Activated CD4-positive, alpha-beta T cell treated with anti-CD3 and anti-CD28 coated beads, Interleukin-2, amount 10 ng/mL, durations not matched to agents 24 days and 14 days (primary cell): ENCODE measurements around the gene PBLD. TPM values are rescaled to one million over a fixed set of nuclear protein-coding genes. Genes with fewer than 3 reads are reported as not detected.
"Not testable (repeated sequence)": the region's sequence is repeated elsewhere in the genome, so short reads cannot be mapped to it uniquely, and the experiment has no call there.

Experiments used
- DNase-seq: peaks from one replicate; pipeline ENCODE4 v3.0.0; 2022
- H3K27ac Mint-ChIP-seq: one replicate; pipeline ENCODE4 v1.8.0; 2022; ENCODE audit warnings: mild to moderate bottlenecking, mixed read lengths
- H3K27me3 Mint-ChIP-seq: one replicate; pipeline ENCODE4 v1.8.0; 2022; ENCODE audit warnings: mixed read lengths
- H3K36me3 Mint-ChIP-seq: one replicate; pipeline ENCODE4 v1.8.0; 2022; ENCODE audit warnings: low read depth, mild to moderate bottlenecking, mixed read lengths
- H3K4me1 Mint-ChIP-seq: one replicate; pipeline ENCODE4 v1.8.0; 2021; ENCODE audit warnings: mixed read lengths
- H3K4me3 Mint-ChIP-seq: one replicate; pipeline ENCODE4 v1.8.0; 2022; ENCODE audit warnings: mild to moderate bottlenecking, moderate library complexity, mixed read lengths
- H3K9me3 Mint-ChIP-seq: one replicate; pipeline ENCODE4 v1.8.0; 2021; ENCODE audit warnings: mixed read lengths
- intact Hi-C: fragments of 100-400 bp; cut with micrococcal nuclease; formaldehyde crosslinking; loops from one replicate; pipeline ENCODE4 v1.15.1; 2023
- total RNA-seq: library from RNA; stranded (reverse); gene quantifications from 2 replicates; pipeline ENCODE4 v1.2.3, GENCODE V29; 2022

PBLD gene
- total RNA-seq, 1 donor from 2014 or later = 1.6 TPM

- H3K4me3 Mint-ChIP-seq = no peak overlapping the region
- H3K27me3 Mint-ChIP-seq = no peaks in the 10 kb centered on the region
- H3K9me3 Mint-ChIP-seq = peaks cover 19% of the 10 kb centered on the region
- DNase-seq = no peak
- H3K36me3 Mint-ChIP-seq = peaks cover 4% of the 10 kb centered on the region
- no peak overlapping the region for H3K27ac Mint-ChIP-seq
- intact Hi-C loops = no loop called here
- H3K4me1 Mint-ChIP-seq = peaks cover 10% of the 10 kb centered on the region
Measured at GRCh38 chr10:68318331-68319059, 14.2 kb downstream of the PBLD start.

- intact Hi-C loops = loop anchor here (2.0 kb wide), 1 partner anchor 13 kb away; no protein-coding TSS in a partner anchor
- no peak overlapping the region for H3K4me3 Mint-ChIP-seq
- H3K27ac Mint-ChIP-seq = no peak overlapping the region
- H3K36me3 Mint-ChIP-seq = peaks cover 4% of the 10 kb centered on the region
- no peak for DNase-seq
- peaks cover 10% of the 10 kb centered on the region for H3K4me1 Mint-ChIP-seq
- peaks cover 19% of the 10 kb centered on the region for H3K9me3 Mint-ChIP-seq
- no peaks in the 10 kb centered on the region for H3K27me3 Mint-ChIP-seq
Measured at GRCh38 chr10:68315582-68315981, 17.1 kb downstream of the PBLD start.

GRCh38 chr10:68314930-68315329 lies 17.8 kb downstream of the PBLD start:
- H3K27me3 Mint-ChIP-seq, DNase-seq, H3K36me3 Mint-ChIP-seq, H3K27ac Mint-ChIP-seq, H3K4me3 Mint-ChIP-seq: not testable (repeated sequence)
- Mint-ChIP-seq H3K4me1 (peaks cover 10% of the 10 kb centered on the region), H3K9me3 (peaks cover 19% of the 10 kb centered on the region)
- intact Hi-C loops = loop anchor here (2.0 kb wide), 1 partner anchor 14 kb away; no protein-coding TSS in a partner anchor

GRCh38 chr10:68310531-68310930 lies 22.2 kb downstream of the PBLD start:
- no peak for DNase-seq
- Mint-ChIP-seq H3K4me1 (peaks cover 6% of the 10 kb centered on the region), H3K36me3 (peaks cover 2% of the 10 kb centered on the region), H3K27me3 (no peaks in the 10 kb centered on the region), H3K27ac (no peak overlapping the region), H3K9me3 (peaks cover 4% of the 10 kb centered on the region), H3K4me3 (no peak overlapping the region)
- intact Hi-C loops = no loop called here

GRCh38 chr10:68305854-68306253 lies 26.9 kb downstream of the PBLD start:
- Mint-ChIP-seq H3K4me1 (no peaks in the 10 kb centered on the region), H3K36me3 (no peaks in the 10 kb centered on the region), H3K4me3 (no peak overlapping the region), H3K27ac (no peak overlapping the region), H3K27me3 (no peaks in the 10 kb centered on the region), H3K9me3 (no peaks in the 10 kb centered on the region)
- intact Hi-C loops = no loop called here
- no peak for DNase-seq

GRCh38 chr10:68303849-68304412 lies 28.8 kb downstream of the PBLD start:
- Mint-ChIP-seq H3K4me3 (no peak overlapping the region), H3K36me3 (no peaks in the 10 kb centered on the region), H3K27me3 (no peaks in the 10 kb centered on the region), H3K9me3 (no peaks in the 10 kb centered on the region), H3K27ac (no peak overlapping the region), H3K4me1 (no peaks in the 10 kb centered on the region)
- intact Hi-C loops = loop anchor here (5.0 kb wide), 2 partner anchors 92 to 517 kb away; no protein-coding TSS in a partner anchor
- DNase-seq = no peak

- no peak for DNase-seq
- no peaks in the 10 kb centered on the region for H3K27me3 Mint-ChIP-seq
- intact Hi-C loops = loop anchor here (1.0 to 5.0 kb wide), 3 partner anchors 91 to 516 kb away; no protein-coding TSS in a partner anchor
- no peaks in the 10 kb centered on the region for H3K36me3 Mint-ChIP-seq
- H3K4me1 Mint-ChIP-seq = no peaks in the 10 kb centered on the region
- no peak overlapping the region for H3K4me3 Mint-ChIP-seq
- H3K9me3 Mint-ChIP-seq = no peaks in the 10 kb centered on the region
- no peak overlapping the region for H3K27ac Mint-ChIP-seq
Measured at GRCh38 chr10:68302871-68303270, 29.9 kb downstream of the PBLD start.

- Mint-ChIP-seq H3K4me3 (no peak overlapping the region), H3K36me3 (no peaks in the 10 kb centered on the region), H3K27ac (no peak overlapping the region), H3K27me3 (no peaks in the 10 kb centered on the region), H3K9me3 (no peaks in the 10 kb centered on the region), H3K4me1 (no peaks in the 10 kb centered on the region)
- intact Hi-C loops = loop anchor here (1.0 to 5.0 kb wide), 3 partner anchors 90 to 515 kb away; no protein-coding TSS in a partner anchor
- DNase-seq = no peak
Measured at GRCh38 chr10:68302503-68302823, 30.3 kb downstream of the PBLD start.

GRCh38 chr10:68301790-68302502 lies 30.8 kb downstream of the PBLD start:
- H3K9me3 Mint-ChIP-seq = no peaks in the 10 kb centered on the region
- intact Hi-C loops = loop anchor here (1.0 to 5.0 kb wide), 3 partner anchors 90 to 515 kb away; no protein-coding TSS in a partner anchor
- H3K36me3 Mint-ChIP-seq = no peaks in the 10 kb centered on the region
- no peak for DNase-seq
- no peaks in the 10 kb centered on the region for H3K27me3 Mint-ChIP-seq
- H3K27ac Mint-ChIP-seq = no peak overlapping the region
- H3K4me3 Mint-ChIP-seq = no peak overlapping the region
- H3K4me1 Mint-ChIP-seq = no peaks in the 10 kb centered on the region

GRCh38 chr10:68301301-68301700 lies 31.4 kb downstream of the PBLD start:
- Mint-ChIP-seq H3K4me3 (no peak overlapping the region), H3K9me3 (no peaks in the 10 kb centered on the region), H3K36me3 (no peaks in the 10 kb centered on the region), H3K4me1 (no peaks in the 10 kb centered on the region), H3K27ac (no peak overlapping the region), H3K27me3 (no peaks in the 10 kb centered on the region)
- no peak for DNase-seq
- intact Hi-C loops = loop anchor here (5.0 kb wide), 2 partner anchors 89 to 514 kb away; no protein-coding TSS in a partner anchor

- no peak overlapping the region for H3K4me3 Mint-ChIP-seq
- H3K9me3 Mint-ChIP-seq = no peaks in the 10 kb centered on the region
- no peak for DNase-seq
- no peak overlapping the region for H3K27ac Mint-ChIP-seq
- H3K4me1 Mint-ChIP-seq = no peaks in the 10 kb centered on the region
- intact Hi-C loops = no loop called here
- H3K36me3 Mint-ChIP-seq = no peaks in the 10 kb centered on the region
- H3K27me3 Mint-ChIP-seq = no peaks in the 10 kb centered on the region
Measured at GRCh38 chr10:68296843-68297663, 35.7 kb downstream of the PBLD start.

GRCh38 chr10:68290736-68291135 lies 42.0 kb downstream of the PBLD start:
- H3K27me3 Mint-ChIP-seq = no peaks in the 10 kb centered on the region
- H3K27ac Mint-ChIP-seq = no peak overlapping the region
- H3K9me3 Mint-ChIP-seq = no peaks in the 10 kb centered on the region
- intact Hi-C loops = no loop called here
- no peaks in the 10 kb centered on the region for H3K36me3 Mint-ChIP-seq
- H3K4me3 Mint-ChIP-seq = no peak overlapping the region
- DNase-seq = no peak
- H3K4me1 Mint-ChIP-seq = no peaks in the 10 kb centered on the region

- no peaks in the 10 kb centered on the region for H3K36me3 Mint-ChIP-seq
- H3K27me3 Mint-ChIP-seq = no peaks in the 10 kb centered on the region
- intact Hi-C loops = no loop called here
- H3K4me1 Mint-ChIP-seq = no peaks in the 10 kb centered on the region
- no peaks in the 10 kb centered on the region for H3K9me3 Mint-ChIP-seq
- H3K27ac Mint-ChIP-seq = no peak overlapping the region
- no peak overlapping the region for H3K4me3 Mint-ChIP-seq
- no peak for DNase-seq
Measured at GRCh38 chr10:68288717-68289116, 44.0 kb downstream of the PBLD start.
